Endodermal cell (in vitro differentiated cells): ENCODE results near the gene NUDT9. TPM values are rescaled to one million over a fixed set of nuclear protein-coding genes. Genes with fewer than 3 reads are reported as not detected.

Source experiments
- DNase-seq: peaks from one replicate; pipeline ENCODE4 v3.0.0-alpha.2; 2017
- H3K27ac ChIP-seq: 2 replicates; pipeline ENCODE4 v1.5.1; 2013; ENCODE audit warnings: mild to moderate bottlenecking, low read depth, low read length, moderate library complexity
- H3K27me3 ChIP-seq: 2 replicates; pipeline ENCODE4 v1.6.1; 2013; ENCODE audit warnings: mild to moderate bottlenecking, low read length, moderate library complexity; ENCODE audit not compliant: insufficient read depth, control insufficient read depth, poor library complexity, severe bottlenecking
- H3K36me3 ChIP-seq: 2 replicates; pipeline ENCODE4 v1.7.0; 2013; ENCODE audit warnings: mild to moderate bottlenecking, low read length, moderate library complexity; ENCODE audit not compliant: control insufficient read depth, insufficient read depth
- H3K4me1 ChIP-seq: one replicate; pipeline ENCODE4 v1.7.0; 2013; ENCODE audit warnings: low read length; ENCODE audit not compliant: control insufficient read depth, insufficient read depth
- H3K4me3 ChIP-seq: 2 replicates; pipeline ENCODE4 v1.5.1; 2013; ENCODE audit warnings: mild to moderate bottlenecking, low read length, moderate library complexity
- H3K9ac ChIP-seq: 2 replicates; pipeline ENCODE4 v1.6.1; 2013; ENCODE audit warnings: mild to moderate bottlenecking, low read length, moderate library complexity; ENCODE audit not compliant: poor library complexity, severe bottlenecking; ENCODE audit errors: extremely low read depth
- H3K9me3 ChIP-seq: 2 replicates; pipeline ENCODE4 v1.6.1; 2013; ENCODE audit warnings: mild to moderate bottlenecking, low read length, moderate library complexity; ENCODE audit not compliant: control insufficient read depth
- H3K27ac Mint-ChIP-seq: 2 replicates; pipeline ENCODE4 v1.8.0; 2020; ENCODE audit warnings: mixed read lengths
- H3K27me3 Mint-ChIP-seq: 2 replicates; pipeline ENCODE4 v1.8.0; 2021; ENCODE audit warnings: mild to moderate bottlenecking, mixed read lengths; ENCODE audit not compliant: insufficient read depth
- H3K36me3 Mint-ChIP-seq: 2 replicates; pipeline ENCODE4 v1.8.0; 2020; ENCODE audit warnings: low read depth, mixed read lengths
- H3K4me1 Mint-ChIP-seq: 2 replicates; pipeline ENCODE4 v1.8.0; 2020; ENCODE audit warnings: mixed read lengths
- H3K4me3 Mint-ChIP-seq: 2 replicates; pipeline ENCODE4 v1.8.0; 2020; ENCODE audit warnings: mild to moderate bottlenecking, moderate library complexity, mixed read lengths
- H3K9me3 Mint-ChIP-seq: 2 replicates; pipeline ENCODE4 v1.8.0; 2020; ENCODE audit warnings: mild to moderate bottlenecking, mixed read lengths
- WGBS, 2 experiments: methylation state at CpG; one replicate each; pipeline versions ENCODE4 v1.1.5 to v1.1.7; 2013; ENCODE audit warnings: missing lambda C conversion rate in 2 of 2, mixed read lengths in 1 of 2; ENCODE audit not compliant: insufficient coverage in 1 of 2, insufficient read length in 1 of 2; 5-methylcytosine and 5-hydroxymethylcytosine counted together
- total RNA-seq, 2 donors: library from RNA; stranded (reverse); fragmentation: NEBNext Ultra II Directional in 1 of 2; extraction: Animal tissue kit (Norgen Biotek cat#: 25700) in 1 of 2; gene quantifications; 2 replicates in 1 of 2; 3 replicates in 1 of 2; pipeline ENCODE4 v1.2.1, GENCODE V29; 2021
- TF ChIP-seq, protein P1 (sequence below): fragments of 200-600 bp; sonication (generic); conservative IDR thresholded peaks from 2 replicates; pipeline ENCODE4 v1.5.0; 2021; ENCODE audit warnings: antibody characterized with exemption, mild to moderate bottlenecking

Gene NUDT9
- total RNA-seq, 2 donors from 2014 or later = 23.2 to 28.6 TPM

DNA sequence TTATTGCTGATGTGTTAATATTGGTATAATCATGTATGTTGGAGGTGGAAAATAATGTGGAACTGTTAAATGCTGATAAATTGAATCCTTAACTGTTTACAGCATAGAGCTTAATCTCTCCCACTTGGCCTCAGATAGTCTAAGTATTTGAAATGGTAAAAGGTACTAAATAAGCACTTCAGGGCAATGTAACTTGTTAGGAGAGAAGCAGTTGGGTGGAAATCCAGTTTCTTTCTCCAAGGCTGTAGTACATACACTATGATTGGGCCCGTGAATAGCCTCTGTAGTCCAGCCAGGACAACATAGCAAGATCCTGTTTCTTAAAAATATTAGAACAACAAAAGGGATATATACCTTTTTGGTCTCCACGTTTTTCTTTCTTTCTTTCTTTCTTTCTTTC lies 39.7 kb downstream of the NUDT9 start:
- peaks cover 20% of the 10 kb centered on the region for H3K36me3 Mint-ChIP-seq
- TF ChIP-seq, protein P1, sequence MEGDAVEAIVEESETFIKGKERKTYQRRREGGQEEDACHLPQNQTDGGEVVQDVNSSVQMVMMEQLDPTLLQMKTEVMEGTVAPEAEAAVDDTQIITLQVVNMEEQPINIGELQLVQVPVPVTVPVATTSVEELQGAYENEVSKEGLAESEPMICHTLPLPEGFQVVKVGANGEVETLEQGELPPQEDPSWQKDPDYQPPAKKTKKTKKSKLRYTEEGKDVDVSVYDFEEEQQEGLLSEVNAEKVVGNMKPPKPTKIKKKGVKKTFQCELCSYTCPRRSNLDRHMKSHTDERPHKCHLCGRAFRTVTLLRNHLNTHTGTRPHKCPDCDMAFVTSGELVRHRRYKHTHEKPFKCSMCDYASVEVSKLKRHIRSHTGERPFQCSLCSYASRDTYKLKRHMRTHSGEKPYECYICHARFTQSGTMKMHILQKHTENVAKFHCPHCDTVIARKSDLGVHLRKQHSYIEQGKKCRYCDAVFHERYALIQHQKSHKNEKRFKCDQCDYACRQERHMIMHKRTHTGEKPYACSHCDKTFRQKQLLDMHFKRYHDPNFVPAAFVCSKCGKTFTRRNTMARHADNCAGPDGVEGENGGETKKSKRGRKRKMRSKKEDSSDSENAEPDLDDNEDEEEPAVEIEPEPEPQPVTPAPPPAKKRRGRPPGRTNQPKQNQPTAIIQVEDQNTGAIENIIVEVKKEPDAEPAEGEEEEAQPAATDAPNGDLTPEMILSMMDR = no peak
- H3K4me3 ChIP-seq = no peak overlapping the region
- H3K9me3 ChIP-seq = peaks cover 7% of the 10 kb centered on the region
- DNase-seq = no peak
- no peaks in the 10 kb centered on the region for H3K27me3 ChIP-seq
- WGBS, 2 experiments = 86% methylated on average over 2 of the region's 2 CpGs; no CpG with 5 or more reads in 1 of the 2 experiments
- H3K27ac ChIP-seq = no peak overlapping the region
- no peak overlapping the region for H3K4me3 Mint-ChIP-seq
- no peak overlapping the region for H3K9ac ChIP-seq
- H3K27me3 Mint-ChIP-seq = no peaks in the 10 kb centered on the region
- H3K36me3 ChIP-seq = peaks cover 16% of the 10 kb centered on the region
- peaks cover 21% of the 10 kb centered on the region for H3K4me1 Mint-ChIP-seq
- H3K27ac Mint-ChIP-seq = no peak overlapping the region
- H3K9me3 Mint-ChIP-seq = peaks cover 8% of the 10 kb centered on the region
- H3K4me1 ChIP-seq = no peaks in the 10 kb centered on the region

DNA sequence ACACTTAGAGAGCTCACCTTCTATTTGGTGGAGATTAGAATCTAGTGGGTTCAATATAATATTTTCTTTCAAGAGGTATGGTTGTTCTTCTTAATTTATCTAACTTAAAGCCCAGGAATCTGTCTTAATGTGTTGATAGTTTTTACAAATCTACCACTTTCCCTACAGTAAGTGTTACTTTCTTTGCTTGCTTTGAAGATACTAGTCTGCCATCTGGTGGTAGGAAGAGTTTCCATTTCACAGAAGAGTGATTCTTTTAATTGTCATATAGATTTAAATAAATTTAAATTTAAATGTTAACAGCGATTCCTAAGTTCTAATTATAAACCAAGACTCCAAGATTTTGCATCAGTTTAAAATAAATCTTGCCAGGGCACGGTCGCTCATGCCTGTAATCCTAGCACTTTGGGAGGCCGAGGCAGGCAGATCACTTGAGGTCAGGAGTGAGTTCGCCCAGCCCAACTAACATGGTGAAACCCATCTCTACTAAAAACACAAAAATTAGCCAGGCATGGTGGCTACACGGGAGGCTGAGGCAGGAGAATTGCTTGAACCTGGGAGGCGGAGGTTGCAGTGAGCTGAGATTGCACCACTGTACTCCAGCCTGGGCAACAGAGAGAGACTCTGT lies 43.5 kb downstream of the NUDT9 start:
- H3K4me3 ChIP-seq = no peak overlapping the region
- no peak overlapping the region for H3K9ac ChIP-seq
- Mint-ChIP-seq H3K4me1 (peaks cover 15% of the 10 kb centered on the region), H3K4me3 (no peak overlapping the region), H3K27ac (no peak overlapping the region), H3K36me3 (no peaks in the 10 kb centered on the region), H3K27me3 (no peaks in the 10 kb centered on the region), H3K9me3 (no peaks in the 10 kb centered on the region)
- no peaks in the 10 kb centered on the region for H3K4me1 ChIP-seq
- 33 to 66% methylated on average over 3 to 7 of the region's 7 CpGs for WGBS, 2 experiments
- no peaks in the 10 kb centered on the region for H3K36me3 ChIP-seq
- no peaks in the 10 kb centered on the region for H3K9me3 ChIP-seq
- TF ChIP-seq, protein P1 = peak; percentile 91
- no peak for DNase-seq
- H3K27me3 ChIP-seq = no peaks in the 10 kb centered on the region
- no peak overlapping the region for H3K27ac ChIP-seq

DNA sequence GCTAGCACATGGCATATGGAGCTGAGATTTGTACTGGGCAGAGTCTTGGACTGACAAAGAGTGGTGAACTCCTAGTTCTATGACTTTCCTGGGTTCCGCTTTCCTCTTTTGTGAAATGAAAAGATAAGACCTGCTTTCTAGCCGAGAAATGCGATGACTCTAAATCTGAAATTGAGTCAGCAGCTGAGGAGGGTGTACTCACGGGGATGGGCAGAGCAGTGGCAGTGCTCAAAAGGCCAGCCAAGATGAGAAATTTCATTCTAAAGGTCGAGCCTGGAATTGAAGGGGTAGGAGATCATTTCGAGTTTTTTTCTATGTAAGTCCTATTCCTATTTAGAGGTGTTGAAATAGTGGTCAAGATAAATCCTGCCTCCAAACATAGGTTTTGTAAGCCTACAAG lies 47.0 kb downstream of the NUDT9 start:
- H3K4me1 Mint-ChIP-seq = peaks cover 2% of the 10 kb centered on the region
- 92 to 93% methylated on average over 5 to 6 of the region's 6 CpGs for WGBS, 2 experiments
- TF ChIP-seq, protein P1 = no peak

More for the DNA sequence above, 47.0 kb downstream of the NUDT9 start:
- H3K27me3 Mint-ChIP-seq = no peaks in the 10 kb centered on the region
- Histone ChIP-seq H3K27ac (no peak overlapping the region), H3K9ac (no peak overlapping the region), H3K4me3 (no peak overlapping the region), H3K4me1 (no peaks in the 10 kb centered on the region), H3K27me3 (no peaks in the 10 kb centered on the region), H3K9me3 (no peaks in the 10 kb centered on the region), H3K36me3 (no peaks in the 10 kb centered on the region)
- H3K9me3 Mint-ChIP-seq = no peaks in the 10 kb centered on the region
- no peak overlapping the region for H3K27ac Mint-ChIP-seq
- no peaks in the 10 kb centered on the region for H3K36me3 Mint-ChIP-seq
- H3K4me3 Mint-ChIP-seq = no peak overlapping the region
- no peak for DNase-seq
